Gastrocnemius medialis (tissue), 4 donors: Measurements from ENCODE around the gene FOS.

ENCODE experiments used
- CTCF ChIP-seq, 5 experiments: fragments of 450-650 bp in 3 of 5; fragments of 200-600 bp in 2 of 5; sonication (generic) in 2 of 5; IDR thresholded peaks in 4 of 5; conservative IDR thresholded peaks in 1 of 5; 1 replicate in 4 of 5; 2 replicates in 1 of 5; pipeline ENCODE4 v1.5.1; 2016 to 2019; ENCODE audit warnings: antibody characterized with exemption in 5 of 5, mild to moderate bottlenecking in 3 of 5, moderate library complexity in 3 of 5
- POLR2A ChIP-seq, 2 donors: fragments of 450-650 bp; IDR thresholded peaks; one replicate each; pipeline ENCODE4 v1.6.1; 2017; ENCODE audit warnings: antibody characterized with exemption in 2 of 2, mild to moderate bottlenecking in 2 of 2, moderate library complexity in 2 of 2

- no peak for TF ChIP-seq POLR2A (IDR thresholded peaks at IDR 0.05)
- TF ChIP-seq CTCF (IDR thresholded peaks at IDR 0.05 in 4 of 5, conservative IDR thresholded peaks at IDR 0.05 in 1 of 5): no peak
Measured at GRCh38 chr14:75232191-75232590, 46.4 kb upstream of the FOS start.
